ENCODE data around the gene VSTM2B. TPM values are rescaled to one million over a fixed set of nuclear protein-coding genes. Genes with fewer than 3 reads are reported as not detected.

Gene VSTM2B
- total RNA-seq, 1 experiment from 2014 or later = not detected

- DNase-seq (ENCODE audit: low spot score) = no peak
- no peak overlapping the region for H3K4me3 ChIP-seq (ENCODE audit: low read depth, low read length, poor library complexity, severe bottlenecking)
- no peaks in the 10 kb centered on the region for H3K9me3 ChIP-seq (ENCODE audit: low read depth, low read length, poor library complexity, severe bottlenecking)
- no peaks in the 10 kb centered on the region for H3K36me3 ChIP-seq (ENCODE audit: insufficient read depth, low read length, poor library complexity, severe bottlenecking)
- intact Hi-C loops (cut with micrococcal nuclease; ENCODE audit: unreplicated experiment) = no loop called here
- no peak for TF ChIP-seq EZH2 (IDR thresholded peaks at IDR 0.05; ENCODE audit: borderline replicate concordance, low read depth, low read length, poor library complexity, severe bottlenecking)
- TF ChIP-seq, protein P1, sequence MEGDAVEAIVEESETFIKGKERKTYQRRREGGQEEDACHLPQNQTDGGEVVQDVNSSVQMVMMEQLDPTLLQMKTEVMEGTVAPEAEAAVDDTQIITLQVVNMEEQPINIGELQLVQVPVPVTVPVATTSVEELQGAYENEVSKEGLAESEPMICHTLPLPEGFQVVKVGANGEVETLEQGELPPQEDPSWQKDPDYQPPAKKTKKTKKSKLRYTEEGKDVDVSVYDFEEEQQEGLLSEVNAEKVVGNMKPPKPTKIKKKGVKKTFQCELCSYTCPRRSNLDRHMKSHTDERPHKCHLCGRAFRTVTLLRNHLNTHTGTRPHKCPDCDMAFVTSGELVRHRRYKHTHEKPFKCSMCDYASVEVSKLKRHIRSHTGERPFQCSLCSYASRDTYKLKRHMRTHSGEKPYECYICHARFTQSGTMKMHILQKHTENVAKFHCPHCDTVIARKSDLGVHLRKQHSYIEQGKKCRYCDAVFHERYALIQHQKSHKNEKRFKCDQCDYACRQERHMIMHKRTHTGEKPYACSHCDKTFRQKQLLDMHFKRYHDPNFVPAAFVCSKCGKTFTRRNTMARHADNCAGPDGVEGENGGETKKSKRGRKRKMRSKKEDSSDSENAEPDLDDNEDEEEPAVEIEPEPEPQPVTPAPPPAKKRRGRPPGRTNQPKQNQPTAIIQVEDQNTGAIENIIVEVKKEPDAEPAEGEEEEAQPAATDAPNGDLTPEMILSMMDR (conservative IDR thresholded peaks at IDR 0.05; ENCODE audit: low read depth, low read length) = no peak
- H3K27me3 ChIP-seq (replicated peaks; ENCODE audit: insufficient read depth, low read depth, low read length, poor library complexity) = peaks cover 15% of the 10 kb centered on the region
- no peak overlapping the region for H3K27ac ChIP-seq (ENCODE audit: low read depth, low read length, poor library complexity, severe bottlenecking)
- ChIA-PET CTCF (no interaction called here), POLR2A (ENCODE audit: low non-redundant PET) (no interaction called here)
- no peaks in the 10 kb centered on the region for H3K4me1 ChIP-seq (ENCODE audit: insufficient read depth, low read length, poor library complexity, severe bottlenecking)
- BruUV-seq (replicated peaks) = no TSS peak
Observed at GRCh38 chr19:29495901-29496441, 29.8 kb upstream of the VSTM2B start.

GRCh38 chr19:29497241-29497640, 28.6 kb upstream of the VSTM2B start:
- Histone ChIP-seq H3K27me3 (replicated peaks; ENCODE audit: insufficient read depth, low read depth, low read length, poor library complexity) (peaks cover 10% of the 10 kb centered on the region), H3K9me3 (ENCODE audit: low read depth, low read length, poor library complexity, severe bottlenecking) (no peaks in the 10 kb centered on the region), H3K27ac (ENCODE audit: low read depth, low read length, poor library complexity, severe bottlenecking) (no peak overlapping the region), H3K4me3 (ENCODE audit: low read depth, low read length, poor library complexity, severe bottlenecking) (no peak overlapping the region), H3K4me1 (ENCODE audit: insufficient read depth, low read length, poor library complexity, severe bottlenecking) (no peaks in the 10 kb centered on the region), H3K36me3 (ENCODE audit: insufficient read depth, low read length, poor library complexity, severe bottlenecking) (no peaks in the 10 kb centered on the region)
- intact Hi-C loops (cut with micrococcal nuclease; ENCODE audit: unreplicated experiment) = no loop called here
- no TSS peak for BruUV-seq (replicated peaks)
- no peak for TF ChIP-seq EZH2 (IDR thresholded peaks at IDR 0.05; ENCODE audit: borderline replicate concordance, low read depth, low read length, poor library complexity, severe bottlenecking)
- TF ChIP-seq, protein P1 (conservative IDR thresholded peaks at IDR 0.05; ENCODE audit: low read depth, low read length) = no peak
- DNase-seq (ENCODE audit: low spot score) = no peak
- ChIA-PET CTCF (no interaction called here), POLR2A (ENCODE audit: low non-redundant PET) (no interaction called here)

GRCh38 chr19:29497686-29498436, 27.9 kb upstream of the VSTM2B start:
- no peak for DNase-seq (ENCODE audit: low spot score)
- ChIA-PET CTCF (no interaction called here), POLR2A (ENCODE audit: low non-redundant PET) (no interaction called here)
- Histone ChIP-seq H3K4me1 (ENCODE audit: insufficient read depth, low read length, poor library complexity, severe bottlenecking) (no peaks in the 10 kb centered on the region), H3K4me3 (ENCODE audit: low read depth, low read length, poor library complexity, severe bottlenecking) (no peak overlapping the region), H3K9me3 (ENCODE audit: low read depth, low read length, poor library complexity, severe bottlenecking) (no peaks in the 10 kb centered on the region), H3K36me3 (ENCODE audit: insufficient read depth, low read length, poor library complexity, severe bottlenecking) (no peaks in the 10 kb centered on the region), H3K27ac (ENCODE audit: low read depth, low read length, poor library complexity, severe bottlenecking) (no peak overlapping the region), H3K27me3 (replicated peaks; ENCODE audit: insufficient read depth, low read depth, low read length, poor library complexity) (peaks cover 4% of the 10 kb centered on the region)
- no peak for TF ChIP-seq EZH2 (IDR thresholded peaks at IDR 0.05; ENCODE audit: borderline replicate concordance, low read depth, low read length, poor library complexity, severe bottlenecking)
- TF ChIP-seq, protein P1 (conservative IDR thresholded peaks at IDR 0.05; ENCODE audit: low read depth, low read length) = no peak
- no TSS peak for BruUV-seq (replicated peaks)
- intact Hi-C loops (cut with micrococcal nuclease; ENCODE audit: unreplicated experiment) = no loop called here
